ENCODE data around the gene COPB2. TPM values are rescaled to one million over a fixed set of nuclear protein-coding genes. Genes with fewer than 3 reads are reported as not detected.

Gene COPB2
- polyA plus RNA-seq, 1 of the 3 experiments (the other 2 are of a cell fraction): 69.7 TPM

DNA sequence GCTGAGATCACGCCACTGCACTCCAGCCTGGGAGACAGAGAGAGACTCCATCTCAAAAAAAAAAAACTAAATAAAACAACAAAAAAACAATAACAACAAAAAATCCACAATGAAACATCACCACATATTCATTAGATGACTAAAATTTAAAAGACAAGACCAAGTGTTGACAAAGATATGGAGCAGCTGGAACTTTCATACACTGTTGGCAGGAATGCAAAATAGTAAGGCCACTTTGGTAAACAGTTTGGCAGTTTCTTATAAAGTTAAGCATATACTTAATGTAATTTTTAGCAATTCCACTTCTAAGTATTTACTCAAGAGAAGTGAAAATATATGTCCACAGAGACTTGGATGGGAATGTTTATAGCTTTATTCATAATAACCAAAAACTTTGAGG is 43.6 kb upstream of the COPB2 start:
- H3K27ac ChIP-seq (ENCODE audit: low read depth in 2 of 2, low read length in 1 of 2): no peak overlapping the region
- H3K9me2 ChIP-seq: no peaks in the 10 kb centered on the region
- H2AFZ ChIP-seq (ENCODE audit: low read depth): no peak overlapping the region
- H4K20me1 ChIP-seq (ENCODE audit: insufficient read depth): no peaks in the 10 kb centered on the region
- WGBS (ENCODE audit: low lambda C conversion rate): 83% methylated on average over 1 of the region's 1 CpG
- H3F3A ChIP-seq (replicated peaks; ENCODE audit: insufficient read depth): no peaks in the 10 kb centered on the region
- H3K27me3 ChIP-seq (ENCODE audit: insufficient read depth): no peaks in the 10 kb centered on the region
- H3K36me3 ChIP-seq (replicated peaks in 1 of 2; ENCODE audit: control insufficient read depth in 1 of 2, insufficient read depth in 2 of 2, low read length in 1 of 2): no peaks in the 10 kb centered on the region
- ChIA-PET POLR2A (no interaction called here), CTCF (interaction anchor here (1.0 to 3.0 kb wide), 4 partner anchors 21 to 502 kb away, joined by 3 to 15 read pairs (median 8); partner anchors contain the start of gene CLSTN2)
- TF ChIP-seq, protein P1, sequence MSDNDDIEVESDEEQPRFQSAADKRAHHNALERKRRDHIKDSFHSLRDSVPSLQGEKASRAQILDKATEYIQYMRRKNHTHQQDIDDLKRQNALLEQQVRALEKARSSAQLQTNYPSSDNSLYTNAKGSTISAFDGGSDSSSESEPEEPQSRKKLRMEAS (IDR thresholded peaks at IDR 0.05; ENCODE audit: low read depth): no peak
- no peak for TF ChIP-seq YY1 (IDR thresholded peaks at IDR 0.05; ENCODE audit: low read depth)
- TF ChIP-seq EP300 (IDR thresholded peaks at IDR 0.05; ENCODE audit: borderline replicate concordance in 1 of 2, low read depth in 1 of 2, low read length in 1 of 2): no peak
- TF ChIP-seq, protein P2, sequence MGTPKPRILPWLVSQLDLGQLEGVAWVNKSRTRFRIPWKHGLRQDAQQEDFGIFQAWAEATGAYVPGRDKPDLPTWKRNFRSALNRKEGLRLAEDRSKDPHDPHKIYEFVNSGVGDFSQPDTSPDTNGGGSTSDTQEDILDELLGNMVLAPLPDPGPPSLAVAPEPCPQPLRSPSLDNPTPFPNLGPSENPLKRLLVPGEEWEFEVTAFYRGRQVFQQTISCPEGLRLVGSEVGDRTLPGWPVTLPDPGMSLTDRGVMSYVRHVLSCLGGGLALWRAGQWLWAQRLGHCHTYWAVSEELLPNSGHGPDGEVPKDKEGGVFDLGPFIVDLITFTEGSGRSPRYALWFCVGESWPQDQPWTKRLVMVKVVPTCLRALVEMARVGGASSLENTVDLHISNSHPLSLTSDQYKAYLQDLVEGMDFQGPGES (IDR thresholded peaks at IDR 0.05; ENCODE audit: low read depth, low read length): no peak
- no peak for TF ChIP-seq JUND (IDR thresholded peaks at IDR 0.05)
- TF ChIP-seq, protein P3, sequence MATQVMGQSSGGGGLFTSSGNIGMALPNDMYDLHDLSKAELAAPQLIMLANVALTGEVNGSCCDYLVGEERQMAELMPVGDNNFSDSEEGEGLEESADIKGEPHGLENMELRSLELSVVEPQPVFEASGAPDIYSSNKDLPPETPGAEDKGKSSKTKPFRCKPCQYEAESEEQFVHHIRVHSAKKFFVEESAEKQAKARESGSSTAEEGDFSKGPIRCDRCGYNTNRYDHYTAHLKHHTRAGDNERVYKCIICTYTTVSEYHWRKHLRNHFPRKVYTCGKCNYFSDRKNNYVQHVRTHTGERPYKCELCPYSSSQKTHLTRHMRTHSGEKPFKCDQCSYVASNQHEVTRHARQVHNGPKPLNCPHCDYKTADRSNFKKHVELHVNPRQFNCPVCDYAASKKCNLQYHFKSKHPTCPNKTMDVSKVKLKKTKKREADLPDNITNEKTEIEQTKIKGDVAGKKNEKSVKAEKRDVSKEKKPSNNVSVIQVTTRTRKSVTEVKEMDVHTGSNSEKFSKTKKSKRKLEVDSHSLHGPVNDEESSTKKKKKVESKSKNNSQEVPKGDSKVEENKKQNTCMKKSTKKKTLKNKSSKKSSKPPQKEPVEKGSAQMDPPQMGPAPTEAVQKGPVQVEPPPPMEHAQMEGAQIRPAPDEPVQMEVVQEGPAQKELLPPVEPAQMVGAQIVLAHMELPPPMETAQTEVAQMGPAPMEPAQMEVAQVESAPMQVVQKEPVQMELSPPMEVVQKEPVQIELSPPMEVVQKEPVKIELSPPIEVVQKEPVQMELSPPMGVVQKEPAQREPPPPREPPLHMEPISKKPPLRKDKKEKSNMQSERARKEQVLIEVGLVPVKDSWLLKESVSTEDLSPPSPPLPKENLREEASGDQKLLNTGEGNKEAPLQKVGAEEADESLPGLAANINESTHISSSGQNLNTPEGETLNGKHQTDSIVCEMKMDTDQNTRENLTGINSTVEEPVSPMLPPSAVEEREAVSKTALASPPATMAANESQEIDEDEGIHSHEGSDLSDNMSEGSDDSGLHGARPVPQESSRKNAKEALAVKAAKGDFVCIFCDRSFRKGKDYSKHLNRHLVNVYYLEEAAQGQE (IDR thresholded peaks at IDR 0.05; ENCODE audit: low read depth, low read length): no peak
- TF ChIP-seq RCOR1 (IDR thresholded peaks at IDR 0.05; ENCODE audit: low read length): no peak
- TF ChIP-seq FOSL2 (IDR thresholded peaks at IDR 0.05; ENCODE audit: borderline replicate concordance, low read depth): no peak
- no peak for TF ChIP-seq USF1 (IDR thresholded peaks at IDR 0.05; ENCODE audit: borderline replicate concordance, low read depth)
- no peak for TF ChIP-seq GABPA (IDR thresholded peaks at IDR 0.05; ENCODE audit: low read depth)
- TF ChIP-seq EZH2phosphoT487 (IDR thresholded peaks at IDR 0.05; ENCODE audit: borderline replicate concordance, low read depth): no peak
- no peak for TF ChIP-seq SIN3A (IDR thresholded peaks at IDR 0.05; ENCODE audit: borderline replicate concordance, low read depth, low read length)
- TF ChIP-seq FOXM1 (IDR thresholded peaks at IDR 0.05; ENCODE audit: low read depth): no peak
- no peak for TF ChIP-seq TEAD4 (IDR thresholded peaks at IDR 0.05; ENCODE audit: borderline replicate concordance, insufficient read depth)
- no peak for TF ChIP-seq CHD2 (IDR thresholded peaks at IDR 0.05; ENCODE audit: low read length, partially characterized antibody)
- no peak for TF ChIP-seq GATA2 (CRISPR knock-in tag; IDR thresholded peaks at IDR 0.05)
- no peak for TF ChIP-seq RAD21 (IDR thresholded peaks at IDR 0.05; ENCODE audit: low read length)
- TF ChIP-seq NFIC (IDR thresholded peaks at IDR 0.05; ENCODE audit: borderline replicate concordance): no peak
- TF ChIP-seq RFX5 (IDR thresholded peaks at IDR 0.05; ENCODE audit: low read length): no peak
- TF ChIP-seq SMC3 (IDR thresholded peaks at IDR 0.05; ENCODE audit: low read depth, low read length): no peak
- no peak overlapping the region for H3K9ac ChIP-seq
- no peak overlapping the region for H3K4me2 ChIP-seq
- H3K79me2 ChIP-seq (ENCODE audit: insufficient read depth): no peaks in the 10 kb centered on the region
- H3K9me3 ChIP-seq: no peaks in the 10 kb centered on the region
- H3K4me3 ChIP-seq (ENCODE audit: low read depth in 2 of 2, low read length in 1 of 2): no peak overlapping the region
- no peak for DNase-seq
- H3K4me1 ChIP-seq (ENCODE audit: control insufficient read depth in 1 of 2, insufficient read depth in 2 of 2, low read depth in 1 of 2, low read length in 1 of 2): peaks cover 0 to 2% of the 10 kb centered on the region in 2 experiments; a peak in 1 of 4 replicates

All from SK-N-SH (cell line).